DMS53 treated with DMSO at 0.1 percent for 48 hours (cell line): ENCODE measurements around the gene ALAD.

Experiments
- DNase-seq: peaks from one replicate; lab custom pipeline; 2025; ENCODE audit not compliant: unreplicated experiment; lab: John Stamatoyannopoulos, UW

Gene ALAD

GRCh38 chr9:113350107-113350661 lies 50.9 kb downstream of the ALAD start:
- no peak for DNase-seq

GRCh38 chr9:113349445-113350094 lies 51.5 kb downstream of the ALAD start, which contains the start of gene BSPRY:
TSS of gene BSPRY (plus strand) at chr9:113349541. CDS start at chr9:113349580, 39 bp downstream.
- DNase-seq: no peak

- DNase-seq: peak; percentile 2
Observed at GRCh38 chr9:113349066-113349444, 52.0 kb downstream of the ALAD start.

- DNase-seq: no peak
Observed at GRCh38 chr9:113348437-113348836, 52.6 kb downstream of the ALAD start.

- no peak for DNase-seq
Observed at GRCh38 chr9:113345671-113346070, 55.4 kb downstream of the ALAD start.

GRCh38 chr9:113345190-113345589 lies 55.9 kb downstream of the ALAD start:
- DNase-seq: no peak

- peak; percentile 82 for DNase-seq
Observed at GRCh38 chr9:113343732-113344231, 57.3 kb downstream of the ALAD start.

GRCh38 chr9:113341712-113342410 lies 59.2 kb downstream of the ALAD start:
- peak; percentile 35 for DNase-seq

GRCh38 chr9:113340011-113340699 lies 60.9 kb downstream of the ALAD start, which contains the start of gene WDR31:
TSS of gene WDR31 (minus strand) at chr9:113340275. CDS start at chr9:113332022, 8,253 bp downstream.
- peak; percentile 46 for DNase-seq

GRCh38 chr9:113337714-113338113 lies 63.4 kb downstream of the ALAD start:
- DNase-seq: no peak
